IMR-90 (cell line): Measurements from ENCODE around the gene CENPP. TPM values are rescaled to one million over a fixed set of nuclear protein-coding genes. Genes with fewer than 3 reads are reported as not detected.

Experiments used
- ATAC-seq: fragments of 200-7000 bp; cut with Tn5 transposase; 2 replicates; pipeline ENCODE4 v1.9.1; 2020; ENCODE audit warnings: low read depth, mild to moderate bottlenecking, moderate library complexity
- BruUV-seq: library from RNA; stranded (reverse); fragments of 400-500 nt; replicated peaks from 2 replicates; lab custom pipeline; 2021; lab: Mats Ljungman, UMichigan
- CTCF ChIA-PET: fragments of 300-600 bp; formaldehyde crosslinking; extraction: SDS; loops from one replicate; lab custom pipeline; 2021; ENCODE audit warnings: antibody characterized with exemption; lab: Yijun Ruan, JAX
- POLR2A ChIA-PET: fragments of 300-600 bp; sonication (Branson Sonifier 250); formaldehyde crosslinking; loops from one replicate; lab custom pipeline; 2022; ENCODE audit warnings: antibody characterized with exemption; ENCODE audit not compliant: unreplicated experiment; lab: Charles Lee
- DNase-seq: peaks from one replicate; pipeline ENCODE4 v3.0.0; 2013
- H2AFZ ChIP-seq: replicated peaks from 2 replicates; pipeline ENCODE3; 2013; ENCODE audit warnings: low read length, mild to moderate bottlenecking; ENCODE audit not compliant: poor library complexity
- H2AK5ac ChIP-seq: 2 replicates; pipeline ENCODE4 v1.6.1; 2013; ENCODE audit warnings: low read depth, low read length, inconsistent platforms
- H2AK9ac ChIP-seq: replicated peaks from 2 replicates; pipeline ENCODE3; 2013; ENCODE audit warnings: mild to moderate bottlenecking, low read depth, low read length, moderate library complexity; ENCODE audit not compliant: poor library complexity
- H2BK120ac ChIP-seq: 2 replicates; pipeline ENCODE4 v1.6.1; 2013; ENCODE audit warnings: low read depth, low read length, inconsistent platforms
- H2BK15ac ChIP-seq: 3 replicates; pipeline ENCODE4 v1.6.1; 2013; ENCODE audit warnings: low read depth, low read length, inconsistent platforms
- H2BK20ac ChIP-seq: 2 replicates; pipeline ENCODE4 v1.6.1; 2013; ENCODE audit warnings: low read depth, mild to moderate bottlenecking, inconsistent platforms, low read length, moderate library complexity
- H2BK5ac ChIP-seq: 2 replicates; pipeline ENCODE4 v1.6.1; 2013; ENCODE audit warnings: mild to moderate bottlenecking, low read depth, low read length, inconsistent platforms; ENCODE audit not compliant: poor library complexity, severe bottlenecking
- H3K14ac ChIP-seq: replicated peaks from 2 replicates; pipeline ENCODE4 v1.6.1; 2013; ENCODE audit warnings: low read depth, low read length, inconsistent platforms
- H3K18ac ChIP-seq: 2 replicates; pipeline ENCODE4 v1.6.1; 2013; ENCODE audit warnings: low read depth, low read length, control low read depth
- H3K23ac ChIP-seq: 2 replicates; pipeline ENCODE4 v1.6.1; 2013; ENCODE audit warnings: low read depth, low read length, inconsistent platforms
- H3K27ac ChIP-seq: 2 replicates; pipeline ENCODE4 v1.5.1; 2013; ENCODE audit warnings: mild to moderate bottlenecking, control low read depth, low read length; ENCODE audit not compliant: insufficient read depth
- H3K27me3 ChIP-seq: 2 replicates; pipeline ENCODE4 v1.6.1; 2013; ENCODE audit warnings: low read length; ENCODE audit not compliant: control insufficient read depth, insufficient read depth
- H3K36me3 ChIP-seq: 2 replicates; pipeline ENCODE4 v1.6.1; 2013; ENCODE audit warnings: low read length, mixed read lengths; ENCODE audit not compliant: control insufficient read depth, insufficient read depth
- H3K4ac ChIP-seq: 2 replicates; pipeline ENCODE4 v1.6.1; 2013; ENCODE audit warnings: low read depth, low read length, inconsistent platforms
- H3K4me1 ChIP-seq: 2 replicates; pipeline ENCODE4 v1.6.1; 2013; ENCODE audit warnings: low read length, mixed read lengths; ENCODE audit not compliant: control insufficient read depth, insufficient read depth
- H3K4me2 ChIP-seq: 2 replicates; pipeline ENCODE4 v1.6.1; 2013; ENCODE audit warnings: low read depth, mild to moderate bottlenecking, control low read depth, low read length, moderate library complexity
- H3K4me3 ChIP-seq: 2 replicates; pipeline ENCODE4 v1.5.1; 2013; ENCODE audit warnings: low read depth, mild to moderate bottlenecking, control low read depth, low read length, moderate library complexity; ENCODE audit not compliant: insufficient read depth
- H3K56ac ChIP-seq: 2 replicates; pipeline ENCODE4 v1.6.1; 2013; ENCODE audit warnings: low read length, inconsistent platforms; ENCODE audit not compliant: insufficient read depth; ENCODE audit errors: extremely low read depth
- H3K79me1 ChIP-seq, 2 experiments: 2 replicates each; pipeline ENCODE4 v1.6.1; 2013; ENCODE audit warnings: low read length in 2 of 2, inconsistent platforms in 1 of 2, low read depth in 1 of 2
- H3K9ac ChIP-seq: 2 replicates; pipeline ENCODE4 v1.6.1; 2013; ENCODE audit warnings: low read depth, low read length, control low read depth
- H3K9me1 ChIP-seq: 2 replicates; pipeline ENCODE4 v1.6.1; 2013; ENCODE audit warnings: low read length, inconsistent platforms; ENCODE audit not compliant: insufficient read depth
- H3K9me3 ChIP-seq: 2 replicates; pipeline ENCODE4 v1.6.1; 2013; ENCODE audit warnings: low read length; ENCODE audit not compliant: control insufficient read depth, insufficient read depth
- H4K20me1 ChIP-seq: 2 replicates; pipeline ENCODE4 v1.6.1; 2013; ENCODE audit warnings: low read length, inconsistent platforms; ENCODE audit not compliant: insufficient read depth
- H4K5ac ChIP-seq: 2 replicates; pipeline ENCODE4 v1.6.1; 2013; ENCODE audit warnings: mild to moderate bottlenecking, low read depth, low read length, control low read depth
- H4K8ac ChIP-seq, 2 experiments: 2 replicates each; pipeline ENCODE4 v1.6.1; 2013; ENCODE audit warnings: low read depth in 2 of 2, low read length in 2 of 2, control low read depth in 1 of 2, inconsistent platforms in 1 of 2
- H4K91ac ChIP-seq: 2 replicates; pipeline ENCODE4 v1.6.1; 2013; ENCODE audit warnings: low read depth, low read length, inconsistent platforms; ENCODE audit not compliant: insufficient read depth
- CTCF ChIP-seq: conservative IDR thresholded peaks from 2 replicates; pipeline ENCODE4 v1.5.1; 2012; ENCODE audit warnings: mild to moderate bottlenecking, low read depth, low read length, improper control_type of control experiment
- ELK1 ChIP-seq: fragments of 150-350 bp; IDR thresholded peaks from 2 replicates; pipeline ENCODE4 v1.6.1; 2016; ENCODE audit warnings: low read depth, mild to moderate bottlenecking, low read length, moderate library complexity, borderline replicate concordance
- MAFK ChIP-seq: IDR thresholded peaks from 2 replicates; pipeline ENCODE4 v1.6.1; 2012; ENCODE audit warnings: low read depth, low read length, improper control_type of control experiment
- NFE2L2 ChIP-seq: fragments of 150-350 bp; IDR thresholded peaks from 2 replicates; pipeline ENCODE4 v1.6.1; 2016; ENCODE audit warnings: low read depth, mild to moderate bottlenecking, low read length
- POLR2A ChIP-seq: IDR thresholded peaks from 2 replicates; pipeline ENCODE4 v1.6.1; 2012; ENCODE audit warnings: mild to moderate bottlenecking, low read depth, low read length
- WGBS, 2 experiments: methylation state at CpG; one replicate each; pipeline versions ENCODE4 v1.1.5 to v1.1.7; 2013; ENCODE audit warnings: missing lambda C conversion rate in 2 of 2; ENCODE audit not compliant: insufficient read length in 1 of 2; ENCODE audit errors: extremely low coverage in 2 of 2; 5-methylcytosine and 5-hydroxymethylcytosine counted together
- dilution Hi-C: fragments of 300-500 bp; cut with HindIII; formaldehyde crosslinking; loops from one replicate; pipeline ENCODE4 v1.14.3; 2018; ENCODE audit warnings: low sequenced_read_pairs; ENCODE audit not compliant: unreplicated experiment
- in situ Hi-C: fragments of 300-500 bp; cut with MboI; formaldehyde crosslinking; loops from 3 replicates; pipeline ENCODE4 v1.14.3; 2019; ENCODE audit warnings: low sequenced_read_pairs, inconsistent platforms, mixed read lengths
- intact Hi-C: fragments of 100-400 bp; cut with micrococcal nuclease; formaldehyde crosslinking; loops from 2 replicates; pipeline ENCODE4 v1.10.0; 2022
- polyA plus RNA-seq, 3 experiments: library from polyadenylated mRNA; depleted of rRNA; stranded (reverse); fragments of >200 nt; gene quantifications; 2 replicates each; pipeline ENCODE4 v1.2.3, GENCODE V29; 2012; ENCODE audit warnings: low replicate concordance in 1 of 3
- total RNA-seq: library from RNA; depleted of rRNA; stranded (reverse); fragments of >200 nt; gene quantifications from 2 replicates; pipeline ENCODE4 v1.2.3, GENCODE V29; 2012

Gene CENPP
- total and polyA plus RNA-seq, 2 of the 4 experiments (the other 2 are of a cell fraction) = 1.4 to 2.0 TPM

GRCh38 chr9:92517046-92517445, 191.3 kb downstream of the CENPP start:
- POLR2A ChIA-PET = no interaction called here
- in situ Hi-C loops = no loop called here
- ATAC-seq = no peak

More at GRCh38 chr9:92517046-92517445, 191.3 kb downstream of the CENPP start:
- WGBS, 2 experiments = 79% methylated on average over 2 of the region's 3 CpGs; no CpG with 5 or more reads in 1 of the 2 experiments
- Histone ChIP-seq H2AK5ac (no peak overlapping the region), H4K91ac (no peak overlapping the region), H3K4me3 (no peak overlapping the region), H3K4me1 (peaks cover 9% of the 10 kb centered on the region), H3K9ac (no peak overlapping the region), H4K5ac (no peak overlapping the region), H2BK20ac (no peak overlapping the region), H3K27ac (no peak overlapping the region), H2BK15ac (no peak overlapping the region), H3K9me1 (peaks cover 4% of the 10 kb centered on the region; the same call in 1 of the 2 replicates), H3K56ac (no peak overlapping the region), H3K27me3 (no peaks in the 10 kb centered on the region), H2BK5ac (no peak overlapping the region), H3K14ac (no peak overlapping the region), H3K36me3 (no peaks in the 10 kb centered on the region), H3K4me2 (no peak overlapping the region), H3K9me3 (no peaks in the 10 kb centered on the region), H3K23ac (no peak overlapping the region), H4K8ac (no peak overlapping the region), H3K79me1 (no peaks in the 10 kb centered on the region), H2BK120ac (no peak overlapping the region), H3K18ac (no peak overlapping the region), H4K20me1 (no peaks in the 10 kb centered on the region), H3K4ac (no peak overlapping the region), H2AK9ac (no peak overlapping the region), H2AFZ (no peak overlapping the region)
- no peak for DNase-seq
- dilution Hi-C loops = no loop called here
- CTCF ChIA-PET = interaction anchor here (0.9 kb wide), 1 partner anchor 10 kb away, joined by 3 read pairs; no protein-coding TSS in a partner anchor
- intact Hi-C loops = loop anchor here (10.0 kb wide), 1 partner anchor 1518 kb away; no protein-coding TSS in a partner anchor
- TF ChIP-seq ELK1 (no peak), MAFK (no peak), POLR2A (no peak), CTCF (no peak), NFE2L2 (no peak)
- BruUV-seq = no TSS peak
